NCI-H226 (cell line): Measurements from ENCODE around the gene FHOD3.

ENCODE experiments used
- DNase-seq: peaks from one replicate; pipeline ENCODE4 v3.0.0-alpha.2; 2015

Gene FHOD3

GRCh38 chr18:36492604-36493329 lies 195.3 kb downstream of the FHOD3 start:
- DNase-seq: no peak

- no peak for DNase-seq
Observed at GRCh38 chr18:36493349-36494159, 196.0 kb downstream of the FHOD3 start.

GRCh38 chr18:36494160-36494437 lies 196.6 kb downstream of the FHOD3 start:
- DNase-seq: no peak

GRCh38 chr18:36496022-36496421 lies 198.5 kb downstream of the FHOD3 start:
- no peak for DNase-seq

GRCh38 chr18:36499938-36500337 lies 202.4 kb downstream of the FHOD3 start:
- no peak for DNase-seq

GRCh38 chr18:36501100-36501499 lies 203.6 kb downstream of the FHOD3 start:
- no peak for DNase-seq

- DNase-seq: no peak
Observed at GRCh38 chr18:36503477-36503876, 206.0 kb downstream of the FHOD3 start.

GRCh38 chr18:36504928-36505327 lies 207.4 kb downstream of the FHOD3 start:
- no peak for DNase-seq

- no peak for DNase-seq
Observed at GRCh38 chr18:36505665-36506064, 208.2 kb downstream of the FHOD3 start.

GRCh38 chr18:36509646-36510197 lies 212.2 kb downstream of the FHOD3 start:
- DNase-seq: no peak

- no peak for DNase-seq
Observed at GRCh38 chr18:36511791-36512352, 214.4 kb downstream of the FHOD3 start.

GRCh38 chr18:36513556-36513955 lies 216.0 kb downstream of the FHOD3 start:
- no peak for DNase-seq

- no peak for DNase-seq
Observed at GRCh38 chr18:36514778-36515177, 217.3 kb downstream of the FHOD3 start.

- no peak for DNase-seq
Observed at GRCh38 chr18:36516258-36516657, 218.7 kb downstream of the FHOD3 start.

- no peak for DNase-seq
Observed at GRCh38 chr18:36516726-36517125, 219.2 kb downstream of the FHOD3 start.

GRCh38 chr18:36518839-36519238 lies 221.3 kb downstream of the FHOD3 start:
- no peak for DNase-seq

GRCh38 chr18:36519358-36519757 lies 221.8 kb downstream of the FHOD3 start:
- no peak for DNase-seq

- no peak for DNase-seq
Observed at GRCh38 chr18:36522509-36522908, 225.0 kb downstream of the FHOD3 start.

- DNase-seq: no peak
Observed at GRCh38 chr18:36525913-36526312, 228.4 kb downstream of the FHOD3 start.

- DNase-seq: no peak
Observed at GRCh38 chr18:36526611-36527010, 229.1 kb downstream of the FHOD3 start.

GRCh38 chr18:36527051-36527450 lies 229.5 kb downstream of the FHOD3 start:
- DNase-seq: no peak

GRCh38 chr18:36527740-36528455 lies 230.4 kb downstream of the FHOD3 start:
- no peak for DNase-seq

GRCh38 chr18:36529747-36530146 lies 232.2 kb downstream of the FHOD3 start:
- no peak for DNase-seq
